RCC 7860 (cell line): Measurements from ENCODE around the gene SLC25A40.
"Not testable (repeated sequence)": the region's sequence is repeated elsewhere in the genome, so short reads cannot be mapped to it uniquely, and the experiment has no call there.

Source experiments
- DNase-seq: peaks from one replicate; pipeline ENCODE4 v3.0.0-alpha.2; 2015; ENCODE audit warnings: low spot score
- FAIRE-seq: peaks from 2 replicates; lab custom pipeline; 2012; peaks lifted over from hg19 to GRCh38; lab: Jason Lieb, UNC

SLC25A40 gene, protein sequence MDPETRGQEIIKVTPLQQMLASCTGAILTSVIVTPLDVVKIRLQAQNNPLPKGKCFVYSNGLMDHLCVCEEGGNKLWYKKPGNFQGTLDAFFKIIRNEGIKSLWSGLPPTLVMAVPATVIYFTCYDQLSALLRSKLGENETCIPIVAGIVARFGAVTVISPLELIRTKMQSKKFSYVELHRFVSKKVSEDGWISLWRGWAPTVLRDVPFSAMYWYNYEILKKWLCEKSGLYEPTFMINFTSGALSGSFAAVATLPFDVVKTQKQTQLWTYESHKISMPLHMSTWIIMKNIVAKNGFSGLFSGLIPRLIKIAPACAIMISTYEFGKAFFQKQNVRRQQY

DNA sequence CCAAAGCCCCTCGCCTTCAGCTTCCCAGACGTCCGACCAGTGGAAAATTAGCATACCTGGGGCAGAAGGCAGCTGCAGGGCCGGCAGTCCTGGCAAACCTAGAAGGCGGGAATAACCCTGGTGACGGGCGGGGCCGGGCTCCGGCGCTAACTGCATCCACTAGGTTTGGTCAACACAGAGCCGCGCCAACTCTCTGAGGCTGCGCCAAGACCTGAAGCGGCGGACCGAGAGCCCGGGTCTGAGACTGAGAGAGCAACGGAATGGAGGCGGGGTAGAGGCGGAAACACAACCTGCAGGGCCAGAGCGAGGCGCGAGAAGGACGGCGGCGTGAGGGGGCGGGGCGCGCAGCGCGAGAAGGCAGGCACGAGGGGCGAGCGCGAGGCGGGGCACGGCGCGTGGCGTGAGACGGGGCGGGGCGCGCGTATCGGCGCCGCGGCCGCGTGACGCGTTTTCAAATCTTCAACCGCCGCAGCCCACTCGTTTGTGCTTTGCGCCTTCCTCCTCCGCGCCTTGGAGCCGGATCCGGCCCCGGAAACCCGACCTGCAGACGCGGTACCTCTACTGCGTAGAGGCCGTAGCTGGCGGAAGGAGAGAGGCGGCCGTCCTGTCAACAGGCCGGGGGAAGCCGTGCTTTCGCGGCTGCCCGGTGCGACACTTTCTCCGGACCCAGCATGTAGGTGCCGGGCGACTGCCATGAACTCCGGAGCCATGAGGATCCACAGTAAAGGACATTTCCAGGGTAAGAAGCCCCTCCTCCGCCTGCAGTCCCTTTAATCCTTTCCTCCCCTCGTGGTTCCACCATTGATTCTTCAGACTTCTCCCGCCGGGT, at the start of gene SLC25A40, which contains the start of gene DBF4:
Gene SLC25A40 (minus strand): TSS at position 321 of the 829 bp plus-strand sequence. CDS start 17,633 bp downstream, outside the sequence.
Gene DBF4 (plus strand): TSS at position 454 of the 829 bp plus-strand sequence. CDS start 240 bp downstream, at position 694.
- peak; percentile 65 for FAIRE-seq
- peak; percentile 97 for DNase-seq

- not testable (repeated sequence) for FAIRE-seq, DNase-seq
These were observed 46.7 kb upstream of the SLC25A40 start for GRCh38 chr7:87922759-87923395.

DNA sequence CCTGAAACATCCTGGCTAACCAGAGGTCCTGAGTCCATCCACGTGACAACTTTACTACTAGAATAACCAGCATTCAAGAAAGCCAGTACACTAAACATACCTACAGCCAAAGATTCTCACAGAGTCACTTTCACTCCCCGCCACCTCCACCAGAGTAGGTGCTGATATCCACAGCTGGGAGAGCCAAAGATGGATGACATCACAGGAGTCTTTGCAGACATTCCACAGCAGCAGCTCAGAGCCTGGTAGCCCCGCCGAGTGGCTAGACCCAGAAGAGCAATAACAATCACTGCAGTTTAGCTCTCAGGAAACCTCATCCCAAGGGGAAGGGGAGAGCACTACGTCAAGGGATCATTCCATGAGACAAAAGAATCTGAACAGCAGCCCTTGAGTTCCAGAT, 44.4 kb upstream of the SLC25A40 start:
- FAIRE-seq (no peak), DNase-seq (no peak)

DNA sequence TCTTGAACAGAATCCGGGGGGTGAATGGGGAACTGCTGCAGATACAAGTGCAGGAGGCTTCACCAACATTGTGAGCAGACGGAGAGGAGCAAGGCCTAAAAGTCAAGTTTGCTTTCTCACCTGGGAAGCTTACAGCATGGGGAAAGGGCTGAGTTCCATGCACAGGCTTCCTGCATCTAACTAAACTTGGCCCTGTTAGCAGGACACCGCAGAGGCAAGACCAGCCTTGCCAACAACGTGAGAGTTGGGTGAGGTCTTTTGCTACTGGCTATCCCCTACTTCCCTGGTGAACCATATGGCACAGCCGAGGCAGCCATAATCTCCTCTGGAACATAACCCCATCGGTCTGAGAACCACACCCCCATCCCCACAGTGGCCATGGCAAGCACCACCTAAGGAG, 43.7 kb upstream of the SLC25A40 start:
- FAIRE-seq = no peak

GRCh38 chr7:87918740-87919139, 42.6 kb upstream of the SLC25A40 start:
- FAIRE-seq (no peak), DNase-seq (no peak)

More for the DNA sequence above, 43.7 kb upstream of the SLC25A40 start:
- no peak for DNase-seq

GRCh38 chr7:87912121-87912520, 36.0 kb upstream of the SLC25A40 start:
- DNase-seq (no peak), FAIRE-seq (no peak)

- not testable (repeated sequence) for DNase-seq, FAIRE-seq
These were observed 32.7 kb upstream of the SLC25A40 start for GRCh38 chr7:87908814-87909213.

GRCh38 chr7:87907136-87907906, 31.2 kb upstream of the SLC25A40 start:
- DNase-seq, FAIRE-seq: not testable (repeated sequence)

- no peak for DNase-seq
- no peak for FAIRE-seq
These were observed 23.1 kb upstream of the SLC25A40 start for GRCh38 chr7:87899255-87899654.

GRCh38 chr7:87895363-87895762, 19.2 kb upstream of the SLC25A40 start:
- FAIRE-seq (no peak), DNase-seq (no peak)

DNA sequence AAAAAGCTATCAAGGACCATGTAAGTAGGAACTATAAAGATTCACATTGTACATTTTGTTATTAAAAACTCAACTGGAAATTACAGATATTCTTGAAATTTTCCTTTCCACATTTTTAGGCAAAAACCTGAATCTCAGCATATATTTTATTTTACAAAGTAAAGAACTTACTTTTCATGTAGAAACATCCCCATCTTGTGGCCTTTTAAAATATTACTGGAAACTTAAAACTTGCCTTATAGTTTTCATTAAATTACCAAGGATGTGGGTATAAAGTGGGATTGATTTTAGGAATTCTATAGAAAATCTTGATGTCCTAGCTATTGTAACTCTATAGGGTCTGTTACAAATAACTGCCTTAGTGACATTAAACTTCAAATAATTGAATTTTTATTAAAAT, 10.7 kb upstream of the SLC25A40 start:
- DNase-seq (peak; percentile 31), FAIRE-seq (peak; percentile 89)

DNA sequence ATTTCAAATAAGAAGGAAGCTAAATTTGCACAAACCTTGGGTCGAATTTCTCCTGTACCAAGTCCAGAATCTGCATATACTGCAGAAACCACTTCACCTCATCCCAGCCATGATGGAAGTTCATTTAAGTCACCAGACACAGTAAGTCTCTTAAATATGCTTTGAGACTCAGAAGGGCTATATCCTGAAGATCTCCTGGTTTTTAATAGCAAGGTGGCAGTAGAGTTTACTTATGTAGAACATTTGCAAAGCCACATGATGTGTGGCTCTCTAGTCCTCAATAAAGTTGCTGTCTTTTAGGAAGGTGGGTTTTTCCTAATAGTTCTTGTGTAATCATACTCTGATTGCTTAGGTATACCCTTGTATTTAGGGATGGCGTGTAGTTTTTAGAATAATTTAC, 8.9 kb upstream of the SLC25A40 start:
- DNase-seq = no peak
- no peak for FAIRE-seq

DNA sequence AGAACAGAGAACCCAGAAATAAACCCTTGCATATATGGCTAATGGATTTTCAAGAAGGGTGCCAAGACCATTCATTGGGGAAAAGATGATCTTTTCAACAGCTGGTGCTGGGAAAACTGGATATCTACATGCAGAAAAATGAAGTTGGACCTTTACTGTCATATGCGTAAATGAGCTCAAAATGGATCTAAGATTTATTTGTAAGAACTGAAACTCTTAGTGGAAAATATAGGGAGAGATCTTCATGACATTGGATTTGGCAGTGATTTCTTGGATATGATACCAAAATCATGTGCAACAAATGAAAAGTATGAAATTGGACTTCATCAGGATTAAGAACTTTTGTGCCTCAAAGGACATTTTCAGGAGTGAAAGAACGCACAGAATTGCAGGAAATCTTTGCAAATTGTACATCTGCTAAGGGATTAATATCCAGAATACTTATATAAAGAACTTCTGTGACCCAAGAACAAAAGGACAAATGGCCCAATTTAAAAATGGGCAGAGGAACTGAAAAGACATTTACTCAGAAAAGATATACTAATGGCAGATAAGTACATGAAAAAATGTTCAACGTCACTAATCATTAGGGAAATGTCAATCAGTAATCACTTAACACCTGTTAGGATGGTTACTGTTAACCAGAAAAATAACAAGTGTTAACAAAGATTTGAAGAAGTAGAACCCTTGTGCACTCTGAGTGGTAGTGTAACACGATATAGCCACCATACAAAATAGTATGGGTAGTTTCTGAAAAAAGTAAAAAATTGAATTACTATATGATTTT, 6.2 kb upstream of the SLC25A40 start:
- FAIRE-seq (no peak), DNase-seq (no peak)

- DNase-seq (no peak), FAIRE-seq (no peak)
These were observed 2.1 kb upstream of the SLC25A40 start for GRCh38 chr7:87878208-87878735.

GRCh38 chr7:87877366-87878040, 1.3 kb upstream of the SLC25A40 start:
- FAIRE-seq (peak; percentile 40), DNase-seq (no peak)

GRCh38 chr7:87876869-87877234, 692 bp upstream of the SLC25A40 start:
- FAIRE-seq (no peak), DNase-seq (peak; percentile 35)

- DNase-seq = no peak
- FAIRE-seq = peak; percentile 18
These were observed 765 bp downstream of the SLC25A40 start for GRCh38 chr7:87875151-87876039.

- FAIRE-seq (peak; percentile 76), DNase-seq (no peak)
These were observed 2.1 kb downstream of the SLC25A40 start for GRCh38 chr7:87874066-87874465.
